Hematopoietic multipotent progenitor cell treated with erythropoietin and hydrocortisone succinate and interleukin-3 and kit ligand, for 6 days (in vitro differentiated cells): ENCODE measurements around the gene TUBB1.

Source experiments
- DNase-seq: peaks from one replicate; pipeline ENCODE4 v3.0.0-alpha.2; 2015

The TUBB1 gene

DNA sequence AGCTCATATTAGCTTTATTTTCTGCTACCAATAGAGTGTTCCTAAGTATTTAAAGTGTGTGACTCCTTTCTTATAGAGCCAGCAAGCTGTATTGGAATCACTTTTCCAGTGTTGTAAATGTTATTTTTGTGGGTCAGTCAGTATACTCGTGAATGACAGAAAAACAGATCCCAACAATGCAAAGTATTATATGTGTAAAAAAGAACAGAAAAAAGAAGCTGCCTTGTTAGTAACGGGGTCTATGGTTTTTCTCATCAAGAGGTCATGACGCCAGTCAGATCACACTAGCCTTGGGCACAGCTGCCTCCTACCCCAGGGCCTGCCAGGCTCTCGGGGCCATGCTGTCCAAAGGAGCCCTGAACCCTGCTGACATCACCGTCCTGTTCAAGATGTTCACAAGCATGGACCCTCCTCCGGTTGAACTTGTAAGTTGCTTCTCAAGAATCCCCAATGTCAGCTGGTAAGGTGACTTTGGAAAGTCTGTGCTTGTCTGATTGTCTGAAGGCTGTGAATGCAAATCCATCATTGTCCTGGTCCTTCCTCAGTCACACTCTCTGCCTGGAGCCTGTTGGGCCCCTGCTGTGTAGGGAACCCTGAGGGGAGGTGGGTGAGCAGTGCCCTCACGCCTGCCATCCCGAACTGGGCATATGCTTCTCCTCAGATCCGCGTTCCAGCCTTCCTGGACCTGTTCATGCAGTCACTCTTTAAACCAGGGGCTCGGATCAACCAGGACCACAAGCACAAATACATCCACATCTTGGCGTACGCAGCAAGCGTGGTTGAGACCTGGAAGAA lies 28.4 kb upstream of the TUBB1 start:
- no peak for DNase-seq

DNA sequence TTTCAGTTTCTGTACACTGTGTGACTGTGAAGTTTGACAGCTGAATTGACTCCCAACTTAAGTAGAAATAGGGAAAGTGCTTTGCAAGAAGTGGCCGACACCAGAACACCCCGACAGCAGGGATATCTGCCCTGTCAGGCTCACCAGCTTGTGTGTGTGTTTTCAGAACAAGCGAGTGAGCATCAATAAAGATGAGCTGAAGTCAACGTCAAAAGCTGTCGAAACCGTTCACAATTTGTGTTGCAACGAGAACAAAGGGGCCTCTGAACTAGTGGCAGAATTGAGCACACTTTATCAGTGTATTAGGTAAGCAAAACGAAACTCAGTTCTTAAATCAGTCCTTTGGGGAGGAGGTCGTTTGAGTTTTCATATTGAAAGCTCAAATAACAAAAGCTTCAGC lies 27.5 kb upstream of the TUBB1 start:
- DNase-seq, result no peak

DNA sequence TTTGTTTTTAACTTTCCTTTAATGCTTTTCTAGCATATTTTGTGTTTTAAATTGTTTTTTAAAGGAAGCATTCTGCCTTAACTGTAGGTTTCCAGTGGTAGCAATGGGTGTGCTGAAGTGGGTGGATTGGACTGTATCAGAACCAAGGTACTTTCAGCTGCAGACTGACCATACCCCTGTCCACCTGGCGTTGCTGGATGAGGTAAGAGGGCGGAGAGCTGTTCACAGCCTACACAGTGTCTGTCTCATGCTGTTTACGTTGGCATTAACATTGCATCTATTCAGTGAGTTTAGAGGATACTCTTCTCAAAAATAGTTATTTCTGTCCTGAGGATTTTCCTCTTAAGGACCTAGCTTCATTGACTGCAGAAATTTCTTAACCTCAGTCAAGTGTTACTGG lies 26.3 kb upstream of the TUBB1 start:
- no peak for DNase-seq

DNA sequence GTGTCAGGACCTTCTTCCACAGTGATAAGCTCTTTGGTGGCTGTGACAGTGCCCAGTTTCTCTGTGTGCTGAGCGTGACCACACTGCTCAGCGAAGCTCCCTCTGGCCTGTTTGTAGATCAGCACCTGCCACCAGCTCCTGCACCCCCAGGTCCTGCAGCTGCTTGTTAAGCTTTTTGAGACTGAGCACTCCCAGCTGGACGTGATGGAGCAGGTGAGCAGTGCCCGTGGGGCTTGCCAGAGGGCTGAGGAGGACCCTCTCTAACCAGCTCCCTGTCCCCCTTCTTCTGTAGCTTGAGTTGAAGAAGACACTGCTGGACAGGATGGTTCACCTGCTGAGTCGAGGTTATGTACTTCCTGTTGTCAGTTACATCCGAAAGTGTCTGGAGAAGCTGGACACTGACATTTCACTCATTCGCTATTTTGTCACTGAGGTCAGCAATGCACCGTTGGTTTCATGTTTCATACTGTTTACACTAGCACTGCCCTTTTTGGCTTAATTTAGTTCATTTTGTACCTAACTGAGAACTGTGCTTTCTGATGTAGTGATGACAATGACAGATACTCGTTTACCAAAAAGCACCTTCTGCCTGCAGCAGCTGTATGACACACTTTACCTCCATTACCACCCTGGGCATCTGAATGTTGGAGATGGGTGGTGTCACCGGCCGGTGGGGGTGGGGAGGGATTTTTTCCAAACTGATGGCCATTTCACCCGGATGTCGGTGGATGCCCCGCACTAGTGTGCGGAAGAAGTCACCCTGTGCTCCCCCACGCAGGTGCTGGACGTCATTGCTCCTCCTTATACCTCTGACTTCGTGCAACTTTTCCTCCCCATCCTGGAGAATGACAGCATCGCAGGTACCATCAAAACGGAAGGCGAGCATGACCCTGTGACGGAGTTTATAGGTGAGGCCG lies 25.6 kb upstream of the TUBB1 start:
- DNase-seq, result no peak

GRCh38 chr20:58994390-58995159 lies 24.7 kb upstream of the TUBB1 start:
- no peak for DNase-seq

DNA sequence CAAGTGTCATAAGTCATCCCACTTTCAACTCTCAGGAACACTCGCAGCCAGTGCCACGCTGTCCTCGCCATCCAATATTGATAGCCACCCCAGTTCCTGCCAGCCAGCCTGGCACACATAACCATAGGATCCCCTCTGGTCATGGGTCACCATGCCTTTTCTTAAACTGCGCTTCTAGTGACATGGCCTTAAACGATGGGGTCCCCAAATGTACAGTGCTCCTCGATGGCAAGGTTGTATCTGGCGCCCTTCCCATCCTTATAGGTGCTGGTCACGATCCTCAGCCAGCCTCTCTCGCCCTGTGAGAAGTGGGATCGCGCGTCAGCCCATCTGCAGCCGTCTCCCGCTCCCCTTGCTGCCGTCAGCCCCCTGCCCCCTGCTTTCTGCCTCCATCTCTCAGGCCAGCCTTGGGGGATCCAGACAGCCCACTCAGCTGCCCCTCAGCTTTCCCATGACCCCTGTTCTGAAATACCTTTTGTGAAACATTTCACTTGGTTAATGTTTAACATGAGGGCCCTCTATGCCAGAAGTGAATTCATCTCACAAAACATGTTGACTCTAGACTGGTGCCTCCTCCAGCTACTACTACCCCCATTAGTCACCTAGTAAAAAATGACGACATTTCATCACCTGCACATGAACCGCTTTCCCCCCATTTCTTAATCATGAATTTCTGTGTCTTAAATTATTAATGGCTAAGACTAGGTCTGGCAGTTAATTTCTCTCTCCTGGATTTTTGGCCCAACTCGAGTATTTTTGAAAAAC lies 23.6 kb upstream of the TUBB1 start:
- no peak for DNase-seq

- DNase-seq, result no peak
Observed at GRCh38 chr20:58996226-58996611, 23.0 kb upstream of the TUBB1 start.

GRCh38 chr20:58997141-58997770 lies 22.0 kb upstream of the TUBB1 start:
- no peak for DNase-seq

DNA sequence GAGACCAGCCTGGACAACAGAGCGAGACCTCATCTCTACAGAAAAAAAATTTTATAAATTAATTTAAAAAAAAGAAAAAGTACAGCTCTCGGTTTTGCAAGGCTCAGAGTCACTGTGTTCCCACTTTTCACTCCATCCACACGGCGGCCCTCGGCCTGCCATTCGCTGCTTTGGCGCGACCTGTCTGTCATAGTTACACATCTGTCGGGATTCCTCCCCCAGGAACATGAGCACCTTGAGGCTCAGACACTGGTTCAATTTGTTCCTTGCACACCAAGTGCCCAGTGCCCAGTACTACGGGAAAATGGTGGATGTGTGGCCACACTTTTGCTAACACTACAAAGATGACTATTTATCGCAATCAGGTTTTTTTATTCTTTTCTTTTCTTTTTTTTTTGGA lies 20.6 kb upstream of the TUBB1 start:
- no peak for DNase-seq

DNA sequence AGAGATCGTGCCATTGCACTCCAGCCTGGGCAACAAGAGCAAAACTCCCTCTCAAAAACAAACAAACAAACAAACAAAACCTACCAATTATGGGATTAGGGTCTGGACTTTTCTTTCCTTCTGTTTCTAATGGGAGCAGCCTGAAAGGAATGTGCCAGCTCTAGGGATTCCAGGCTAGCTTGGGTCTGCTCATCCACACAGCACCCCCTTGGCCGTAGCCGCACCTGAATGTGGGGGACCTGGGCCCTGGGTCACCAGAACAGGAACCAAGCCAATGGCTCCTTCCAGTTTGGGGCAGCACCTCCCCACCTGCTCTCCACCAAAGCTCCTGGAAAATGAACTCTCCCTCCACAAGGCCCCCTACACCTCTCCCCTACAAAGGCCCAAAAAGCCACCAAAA lies 18.9 kb upstream of the TUBB1 start:
- no peak for DNase-seq

- no peak for DNase-seq
Observed at GRCh38 chr20:59001068-59001448, 18.2 kb upstream of the TUBB1 start.

- no peak for DNase-seq
Observed at GRCh38 chr20:59001449-59002171, 17.6 kb upstream of the TUBB1 start.

- DNase-seq, result no peak
Observed at GRCh38 chr20:59002388-59002787, 16.8 kb upstream of the TUBB1 start.

DNA sequence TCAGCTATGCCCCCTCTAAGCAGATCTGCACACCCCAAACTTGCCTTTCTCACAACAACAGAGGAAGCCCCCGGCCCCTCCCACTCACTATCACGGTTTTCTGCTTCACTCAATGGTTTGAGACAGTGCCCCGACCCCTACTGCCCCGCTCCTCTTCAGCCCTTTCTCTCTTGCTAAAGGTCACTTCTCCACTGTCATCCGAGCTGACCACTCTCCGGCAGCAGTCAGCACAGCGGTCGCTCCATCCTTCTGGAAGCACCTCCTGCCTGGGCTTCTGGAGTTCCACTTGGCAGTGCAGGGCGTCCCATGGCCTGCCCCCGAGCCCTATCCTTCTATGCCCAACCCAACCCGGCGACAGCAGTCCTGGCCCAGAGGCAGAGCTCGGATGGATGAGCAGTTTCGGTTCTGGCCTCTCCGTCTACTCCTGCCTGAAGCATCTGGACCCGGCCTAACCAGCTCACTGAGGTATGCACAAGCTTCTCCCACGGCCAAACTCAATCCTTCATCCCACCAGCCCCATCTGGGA lies 16.3 kb upstream of the TUBB1 start:
- DNase-seq, result no peak

DNA sequence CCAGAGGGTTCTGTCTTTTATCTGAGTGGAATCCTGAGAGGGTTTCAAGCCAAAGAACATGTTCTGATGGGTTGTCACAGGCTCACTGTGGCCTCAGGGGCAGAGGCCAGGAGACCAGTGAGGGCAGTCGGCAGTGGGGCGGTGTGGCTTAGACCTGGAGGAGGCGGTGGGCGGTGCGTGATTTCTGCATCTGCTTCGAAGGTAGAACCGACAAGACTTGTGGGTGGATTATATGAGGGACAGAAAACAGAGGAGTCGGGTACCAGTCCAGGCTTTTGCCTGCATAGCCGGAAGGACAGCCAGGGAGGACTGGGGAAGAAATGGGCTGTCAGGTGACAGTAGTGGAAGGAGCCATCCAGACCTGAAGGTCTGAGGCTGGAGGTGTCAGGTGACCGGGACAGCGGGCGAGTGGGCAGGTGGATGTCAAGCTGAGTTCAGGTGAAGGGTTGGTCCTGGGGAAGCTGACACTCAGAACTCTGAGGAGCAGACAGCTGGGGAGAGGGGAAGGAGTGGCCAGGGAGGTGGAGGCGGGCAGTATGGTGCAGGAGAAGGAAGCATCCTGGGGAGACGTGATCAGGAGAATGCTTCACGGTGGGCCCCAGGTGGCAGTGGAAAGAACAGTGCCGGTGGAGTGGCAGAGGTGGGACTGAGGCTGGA lies 15.3 kb upstream of the TUBB1 start:
- no peak for DNase-seq

- no peak for DNase-seq
Observed at GRCh38 chr20:59004493-59004762, 14.8 kb upstream of the TUBB1 start.

DNA sequence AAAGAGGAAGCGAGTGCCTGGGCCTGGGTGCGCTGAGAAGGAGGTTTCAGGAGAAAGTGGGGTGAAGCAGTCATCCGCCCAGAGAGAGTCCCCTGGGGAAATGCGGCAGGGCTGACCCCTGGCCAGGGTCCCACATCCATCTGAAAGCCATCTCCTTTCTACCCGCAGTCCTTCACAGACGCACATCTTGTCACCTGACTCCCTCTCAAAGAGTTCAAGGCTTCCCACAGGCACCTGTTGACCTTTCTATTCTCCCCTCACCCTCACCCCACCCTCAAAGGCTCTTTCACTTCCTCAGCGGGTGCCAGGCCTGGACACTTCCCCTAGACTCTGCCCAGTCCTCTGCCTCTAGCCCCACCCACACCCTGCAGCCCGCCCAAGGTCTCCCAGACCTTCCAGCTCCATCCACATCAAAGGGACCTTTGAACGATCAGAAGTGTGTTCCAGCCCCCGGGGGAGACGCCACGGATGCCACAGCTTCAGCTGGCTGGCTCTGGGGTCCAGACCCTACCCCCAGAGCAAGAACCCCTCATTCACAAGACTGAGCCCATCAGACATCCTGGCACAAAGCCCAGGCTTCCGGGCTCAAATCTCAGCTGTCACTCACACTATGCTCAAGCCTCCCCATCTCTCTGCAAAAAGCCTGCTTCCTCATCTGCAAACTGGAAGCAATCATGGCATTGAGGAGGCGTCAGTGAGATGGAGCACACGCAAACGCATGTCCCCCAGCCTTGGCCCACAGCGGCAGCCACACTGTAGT lies 14.3 kb upstream of the TUBB1 start:
- peak; percentile 71 for DNase-seq

- DNase-seq, result no peak
Observed at GRCh38 chr20:59005523-59006166, 13.6 kb upstream of the TUBB1 start.

DNA sequence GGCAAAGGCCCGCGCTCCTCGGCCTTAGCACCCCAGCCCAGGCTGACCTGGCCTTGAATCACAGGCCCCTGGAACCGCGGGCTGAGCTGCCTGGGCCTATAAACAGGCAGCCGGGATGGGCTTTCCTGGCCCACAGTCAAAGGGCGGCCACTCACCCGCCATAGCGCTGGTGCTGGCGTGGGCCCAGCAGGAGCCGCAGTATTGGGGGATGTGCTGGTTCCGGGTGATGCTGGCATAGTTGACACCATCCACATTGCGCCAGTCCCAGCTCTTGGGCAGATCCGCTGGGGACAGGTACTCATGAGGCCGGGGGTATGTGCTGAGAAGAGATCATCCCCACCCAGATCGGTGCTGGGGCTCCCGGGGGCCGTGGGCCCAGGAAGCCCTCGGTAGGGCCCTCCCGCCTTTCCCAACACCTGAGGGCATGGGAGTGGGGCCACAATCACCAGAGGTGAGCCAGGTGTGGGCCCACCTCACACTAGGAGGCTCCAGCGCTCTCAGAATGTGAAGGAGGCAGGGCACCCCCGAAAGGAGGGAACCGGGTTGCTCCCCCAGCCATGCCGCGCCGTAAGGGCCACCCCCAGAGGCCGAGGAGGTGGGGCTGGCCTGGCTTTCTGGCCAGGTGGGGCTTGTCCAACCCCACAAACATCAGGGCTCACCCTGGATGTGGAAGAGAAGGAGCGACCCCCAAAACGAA lies 12.9 kb upstream of the TUBB1 start:
- DNase-seq, result no peak
